HepG2 (cell line): ENCODE results near the gene IFIT3. TPM values are rescaled to one million over a fixed set of nuclear protein-coding genes. Genes with fewer than 3 reads are reported as not detected.

Source experiments
- CAMTA2 ChIP-seq: sonication (generic); formaldehyde crosslinking; IDR thresholded peaks from 2 replicates; pipeline ENCODE4 v1.4.0; 2020; ENCODE audit warnings: mild to moderate bottlenecking, missing genetic modification reagents, borderline replicate concordance
- DPF2 ChIP-seq: sonication (generic); formaldehyde crosslinking; IDR thresholded peaks from 2 replicates; pipeline ENCODE4 v1.4.0; 2020; ENCODE audit warnings: mild to moderate bottlenecking, low read depth, missing genetic modification reagents, borderline replicate concordance
- EP300 ChIP-seq, 3 experiments: sonication (generic) in 1 of 3; formaldehyde crosslinking in 1 of 3; IDR thresholded peaks; 2 replicates each; pipeline versions ENCODE4 v1.5.1 to v1.6.1; 2011 to 2020; ENCODE audit warnings: low read depth in 2 of 3, low read length in 2 of 3, borderline replicate concordance in 1 of 3, improper control_type of control experiment in 1 of 3, mild to moderate bottlenecking in 1 of 3, missing genetic modification reagents in 1 of 3, moderate library complexity in 1 of 3
- FOXA1 ChIP-seq, 2 experiments: fragments of 450-650 bp in 1 of 2; sonication (generic) in 1 of 2; formaldehyde crosslinking in 1 of 2; IDR thresholded peaks; 2 replicates each; pipeline versions ENCODE4 v1.4.0 to v1.6.1; 2016 to 2020; ENCODE audit warnings: missing genetic modification reagents in 1 of 2
- GFI1 ChIP-seq: sonication (generic); formaldehyde crosslinking; IDR thresholded peaks from 2 replicates; pipeline ENCODE4 v1.5.0; 2020; ENCODE audit warnings: missing genetic modification reagents, mild to moderate bottlenecking, borderline replicate concordance
- GLI4 ChIP-seq: sonication (generic); formaldehyde crosslinking; IDR thresholded peaks from 2 replicates; pipeline ENCODE4 v1.5.1; 2020; ENCODE audit warnings: missing genetic modification reagents, mild to moderate bottlenecking, moderate library complexity, borderline replicate concordance
- GTF2F1 ChIP-seq: fragments of 150-350 bp; IDR thresholded peaks from 2 replicates; pipeline ENCODE4 v1.6.1; 2014; ENCODE audit warnings: low read length
- HDAC2 ChIP-seq: sonication (generic); formaldehyde crosslinking; IDR thresholded peaks from 2 replicates; pipeline ENCODE4 v1.4.0; 2020; ENCODE audit warnings: missing genetic modification reagents
- HMG20B ChIP-seq: conservative IDR thresholded peaks from 2 replicates; pipeline ENCODE4 v1.6.1; 2016; ENCODE audit warnings: missing genetic modification reagents, missing compliant biosample characterization
- HNRNPUL1 ChIP-seq: fragments of 200-400 bp; formaldehyde crosslinking; IDR thresholded peaks from 2 replicates; pipeline ENCODE4 v1.6.1; 2017; ENCODE audit warnings: low read depth, mild to moderate bottlenecking, low read length, moderate library complexity
- KLF6 ChIP-seq: IDR thresholded peaks from 2 replicates; pipeline ENCODE4 v1.8.0; 2016; ENCODE audit warnings: missing biosample characterization, missing genetic modification reagents
- MED1 ChIP-seq: sonication (generic); formaldehyde crosslinking; IDR thresholded peaks from 2 replicates; pipeline ENCODE4 v1.4.0; 2020; ENCODE audit warnings: missing genetic modification reagents
- POGZ ChIP-seq: sonication (generic); formaldehyde crosslinking; IDR thresholded peaks from 2 replicates; pipeline ENCODE4 v1.4.0; 2020; ENCODE audit warnings: mild to moderate bottlenecking, missing genetic modification reagents
- ZNF256 ChIP-seq: sonication (generic); formaldehyde crosslinking; conservative IDR thresholded peaks from 2 replicates; pipeline ENCODE4 v1.4.0; 2020; ENCODE audit warnings: missing genetic modification reagents
- ZNF441 ChIP-seq: sonication (generic); formaldehyde crosslinking; IDR thresholded peaks from 2 replicates; pipeline ENCODE4 v1.7.0; 2021; ENCODE audit warnings: missing genetic modification reagents, borderline replicate concordance
- ZNF761 ChIP-seq: sonication (generic); formaldehyde crosslinking; conservative IDR thresholded peaks from 2 replicates; pipeline ENCODE4 v1.4.0; 2020; ENCODE audit warnings: mild to moderate bottlenecking, missing genetic modification reagents
- polyA plus RNA-seq, 8 experiments: library from polyadenylated mRNA; depleted of rRNA in 3 of 8; stranded (reverse) in 7 of 8; unstranded in 1 of 8; fragments of >200 nt; fragmentation: Illumina TruSeq in 4 of 8; extraction: Trizol in 4 of 8; gene quantifications; 2 replicates each; pipeline versions ENCODE4 v1.2.1 to v1.2.3, GENCODE V29; 2011 to 2016; ENCODE audit warnings: low read depth in 4 of 8, missing spikeins in 1 of 8, mixed read lengths in 1 of 8; ENCODE audit not compliant: insufficient read depth in 1 of 8
- total RNA-seq, 5 experiments: library from RNA; depleted of rRNA; stranded (reverse); fragments of >200 nt; fragmentation: Illumina TruSeq; extraction: Trizol; gene quantifications; 2 replicates each; pipeline ENCODE4 v1.2.3, GENCODE V29; 2016; ENCODE audit warnings: low read depth in 1 of 5
- TF ChIP-seq, protein P1 (sequence below): IDR thresholded peaks from 2 replicates; pipeline ENCODE4 v1.6.1; 2016
- TF ChIP-seq, protein P2 (sequence below): sonication (generic); formaldehyde crosslinking; IDR thresholded peaks from 2 replicates; pipeline ENCODE4 v1.8.0; 2022; ENCODE audit warnings: mild to moderate bottlenecking, missing genetic modification reagents
- TF ChIP-seq, protein P3 (sequence below): sonication (generic); formaldehyde crosslinking; IDR thresholded peaks from 2 replicates; pipeline ENCODE4 v1.5.0; 2020; ENCODE audit warnings: missing genetic modification reagents
- TF ChIP-seq, protein P4 (sequence below): sonication (generic); formaldehyde crosslinking; IDR thresholded peaks from 2 replicates; pipeline ENCODE4 v1.4.0; 2020; ENCODE audit warnings: missing genetic modification reagents, borderline replicate concordance
- TF ChIP-seq, protein P5 (sequence below): sonication (generic); formaldehyde crosslinking; IDR thresholded peaks from 2 replicates; pipeline ENCODE4 v1.4.0; 2020; ENCODE audit warnings: missing genetic modification reagents

The IFIT3 gene
- total and polyA plus RNA-seq, 2 of the 13 experiments (the other 11 are each of a cell fraction or from before 2014, with no cell fraction given) = 0.48 to 3.1 TPM

DNA sequence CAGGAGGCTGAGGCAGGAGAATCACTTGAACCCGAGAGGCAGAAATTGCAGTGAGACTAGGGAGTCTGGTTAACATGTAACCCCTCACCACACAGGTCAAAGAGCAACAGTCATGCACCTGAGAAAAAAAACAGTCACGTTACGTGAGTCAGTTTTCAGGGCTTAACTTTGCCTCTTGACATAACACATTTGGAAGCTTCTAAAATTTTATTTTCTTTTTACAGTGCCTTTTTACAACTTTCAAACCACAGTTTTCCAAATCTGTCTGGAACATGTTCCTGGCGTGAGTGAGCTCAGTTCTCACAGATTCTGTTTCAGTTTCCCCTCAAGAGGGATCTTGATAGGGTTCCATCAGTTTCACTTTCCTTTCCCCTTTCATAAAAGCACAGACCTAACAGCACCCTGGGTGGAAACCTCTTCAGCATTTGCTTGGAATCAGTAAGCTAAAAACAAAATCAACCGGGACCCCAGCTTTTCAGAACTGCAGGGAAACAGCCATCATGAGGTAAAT is 4.4 kb downstream of the IFIT3 start (continued):
- TF ChIP-seq HMG20B (CRISPR knock-in tag) = no peak
- TF ChIP-seq, protein P1, sequence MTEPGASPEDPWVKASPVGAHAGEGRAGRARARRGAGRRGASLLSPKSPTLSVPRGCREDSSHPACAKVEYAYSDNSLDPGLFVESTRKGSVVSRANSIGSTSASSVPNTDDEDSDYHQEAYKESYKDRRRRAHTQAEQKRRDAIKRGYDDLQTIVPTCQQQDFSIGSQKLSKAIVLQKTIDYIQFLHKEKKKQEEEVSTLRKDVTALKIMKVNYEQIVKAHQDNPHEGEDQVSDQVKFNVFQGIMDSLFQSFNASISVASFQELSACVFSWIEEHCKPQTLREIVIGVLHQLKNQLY (CRISPR knock-in tag) = 0 out of 2 replicates have a peak, but pooled peaks have one; percentile 30
- no peak for TF ChIP-seq FOXA1 (IDR thresholded peaks at IDR 0.05)
- no peak for TF ChIP-seq FOXA1 (CRISPR knock-in tag; IDR thresholded peaks at IDR 0.05)
- TF ChIP-seq HDAC2 = peak; percentile 45; the same call in 1 of the 2 replicates
- 0 out of 2 replicates have a peak, but pooled peaks have one; percentile 45 for TF ChIP-seq MED1 (CRISPR knock-in tag)
- TF ChIP-seq CAMTA2 = no peak
- TF ChIP-seq, protein P2, sequence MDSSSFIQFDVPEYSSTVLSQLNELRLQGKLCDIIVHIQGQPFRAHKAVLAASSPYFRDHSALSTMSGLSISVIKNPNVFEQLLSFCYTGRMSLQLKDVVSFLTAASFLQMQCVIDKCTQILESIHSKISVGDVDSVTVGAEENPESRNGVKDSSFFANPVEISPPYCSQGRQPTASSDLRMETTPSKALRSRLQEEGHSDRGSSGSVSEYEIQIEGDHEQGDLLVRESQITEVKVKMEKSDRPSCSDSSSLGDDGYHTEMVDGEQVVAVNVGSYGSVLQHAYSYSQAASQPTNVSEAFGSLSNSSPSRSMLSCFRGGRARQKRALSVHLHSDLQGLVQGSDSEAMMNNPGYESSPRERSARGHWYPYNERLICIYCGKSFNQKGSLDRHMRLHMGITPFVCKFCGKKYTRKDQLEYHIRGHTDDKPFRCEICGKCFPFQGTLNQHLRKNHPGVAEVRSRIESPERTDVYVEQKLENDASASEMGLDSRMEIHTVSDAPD (CRISPR knock-in tag) = no peak
- TF ChIP-seq, protein P3, sequence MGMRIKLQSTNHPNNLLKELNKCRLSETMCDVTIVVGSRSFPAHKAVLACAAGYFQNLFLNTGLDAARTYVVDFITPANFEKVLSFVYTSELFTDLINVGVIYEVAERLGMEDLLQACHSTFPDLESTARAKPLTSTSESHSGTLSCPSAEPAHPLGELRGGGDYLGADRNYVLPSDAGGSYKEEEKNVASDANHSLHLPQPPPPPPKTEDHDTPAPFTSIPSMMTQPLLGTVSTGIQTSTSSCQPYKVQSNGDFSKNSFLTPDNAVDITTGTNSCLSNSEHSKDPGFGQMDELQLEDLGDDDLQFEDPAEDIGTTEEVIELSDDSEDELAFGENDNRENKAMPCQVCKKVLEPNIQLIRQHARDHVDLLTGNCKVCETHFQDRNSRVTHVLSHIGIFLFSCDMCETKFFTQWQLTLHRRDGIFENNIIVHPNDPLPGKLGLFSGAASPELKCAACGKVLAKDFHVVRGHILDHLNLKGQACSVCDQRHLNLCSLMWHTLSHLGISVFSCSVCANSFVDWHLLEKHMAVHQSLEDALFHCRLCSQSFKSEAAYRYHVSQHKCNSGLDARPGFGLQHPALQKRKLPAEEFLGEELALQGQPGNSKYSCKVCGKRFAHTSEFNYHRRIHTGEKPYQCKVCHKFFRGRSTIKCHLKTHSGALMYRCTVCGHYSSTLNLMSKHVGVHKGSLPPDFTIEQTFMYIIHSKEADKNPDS (CRISPR knock-in tag) = no peak
- TF ChIP-seq ZNF441 (CRISPR knock-in tag) = no peak
- no peak for TF ChIP-seq KLF6 (CRISPR knock-in tag)
- TF ChIP-seq HNRNPUL1 = no peak
- no peak for TF ChIP-seq ZNF256 (CRISPR knock-in tag)
- TF ChIP-seq GTF2F1 = no peak
- TF ChIP-seq, protein P4, sequence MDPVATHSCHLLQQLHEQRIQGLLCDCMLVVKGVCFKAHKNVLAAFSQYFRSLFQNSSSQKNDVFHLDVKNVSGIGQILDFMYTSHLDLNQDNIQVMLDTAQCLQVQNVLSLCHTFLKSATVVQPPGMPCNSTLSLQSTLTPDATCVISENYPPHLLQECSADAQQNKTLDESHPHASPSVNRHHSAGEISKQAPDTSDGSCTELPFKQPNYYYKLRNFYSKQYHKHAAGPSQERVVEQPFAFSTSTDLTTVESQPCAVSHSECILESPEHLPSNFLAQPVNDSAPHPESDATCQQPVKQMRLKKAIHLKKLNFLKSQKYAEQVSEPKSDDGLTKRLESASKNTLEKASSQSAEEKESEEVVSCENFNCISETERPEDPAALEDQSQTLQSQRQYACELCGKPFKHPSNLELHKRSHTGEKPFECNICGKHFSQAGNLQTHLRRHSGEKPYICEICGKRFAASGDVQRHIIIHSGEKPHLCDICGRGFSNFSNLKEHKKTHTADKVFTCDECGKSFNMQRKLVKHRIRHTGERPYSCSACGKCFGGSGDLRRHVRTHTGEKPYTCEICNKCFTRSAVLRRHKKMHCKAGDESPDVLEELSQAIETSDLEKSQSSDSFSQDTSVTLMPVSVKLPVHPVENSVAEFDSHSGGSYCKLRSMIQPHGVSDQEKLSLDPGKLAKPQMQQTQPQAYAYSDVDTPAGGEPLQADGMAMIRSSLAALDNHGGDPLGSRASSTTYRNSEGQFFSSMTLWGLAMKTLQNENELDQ (CRISPR knock-in tag) = no peak
- peak; percentile 76; the same call in 1 of the 2 replicates for TF ChIP-seq POGZ (CRISPR knock-in tag)
- peak; percentile 28; the same call in 1 of the 2 replicates for TF ChIP-seq DPF2 (CRISPR knock-in tag)
- TF ChIP-seq EP300 (IDR thresholded peaks at IDR 0.05; ENCODE audit: low read depth in 2 of 2, low read length in 2 of 2) = no peak
- TF ChIP-seq EP300 (CRISPR knock-in tag; IDR thresholded peaks at IDR 0.05; ENCODE audit: borderline replicate concordance) = no peak
- TF ChIP-seq GLI4 (CRISPR knock-in tag) = no peak
- TF ChIP-seq, protein P5, sequence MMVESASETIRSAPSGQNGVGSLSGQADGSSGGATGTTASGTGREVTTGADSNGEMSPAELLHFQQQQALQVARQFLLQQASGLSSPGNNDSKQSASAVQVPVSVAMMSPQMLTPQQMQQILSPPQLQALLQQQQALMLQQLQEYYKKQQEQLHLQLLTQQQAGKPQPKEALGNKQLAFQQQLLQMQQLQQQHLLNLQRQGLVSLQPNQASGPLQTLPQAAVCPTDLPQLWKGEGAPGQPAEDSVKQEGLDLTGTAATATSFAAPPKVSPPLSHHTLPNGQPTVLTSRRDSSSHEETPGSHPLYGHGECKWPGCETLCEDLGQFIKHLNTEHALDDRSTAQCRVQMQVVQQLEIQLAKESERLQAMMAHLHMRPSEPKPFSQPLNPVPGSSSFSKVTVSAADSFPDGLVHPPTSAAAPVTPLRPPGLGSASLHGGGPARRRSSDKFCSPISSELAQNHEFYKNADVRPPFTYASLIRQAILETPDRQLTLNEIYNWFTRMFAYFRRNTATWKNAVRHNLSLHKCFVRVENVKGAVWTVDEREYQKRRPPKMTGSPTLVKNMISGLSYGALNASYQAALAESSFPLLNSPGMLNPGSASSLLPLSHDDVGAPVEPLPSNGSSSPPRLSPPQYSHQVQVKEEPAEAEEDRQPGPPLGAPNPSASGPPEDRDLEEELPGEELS (CRISPR knock-in tag) = peak; percentile 35; the same call in 1 of the 2 replicates
- no peak for TF ChIP-seq ZNF761 (CRISPR knock-in tag)
- TF ChIP-seq GFI1 (CRISPR knock-in tag) = no peak
